ENCODE measurements around the gene SDR42E2. TPM values are rescaled to one million over a fixed set of nuclear protein-coding genes. Genes with fewer than 3 reads are reported as not detected.

The SDR42E2 gene
- total RNA-seq, 4 donors from 2014 or later: not detected

GRCh38 chr16:22219389-22220068 lies 57.2 kb downstream of the SDR42E2 start:
- Histone ChIP-seq H3K36me3 (no peaks in the 10 kb centered on the region), H3K9me3 (no peaks in the 10 kb centered on the region), H3K27ac (peak overlapping the region; percentile 90 to 95 (median 94)), H3K4me3 (peak overlapping the region in 3 of 4 donors; percentile 14 to 42 (median 27)), H3K4me1 (peaks cover 57 to 67% of the 10 kb centered on the region in 2 donors), H3K27me3 (no peaks in the 10 kb centered on the region)
- no peak for ATAC-seq
- DNase-seq: no peak
- intact Hi-C loops (cut with DNase I; ENCODE audit: low total_unique reads) (loop anchor here (1.0 to 10.0 kb wide), 4 partner anchors 13 to 705 kb away; partner anchors contain the start of genes EEF2K and POLR3E), in situ Hi-C loops (cut with MboI; ENCODE audit: low sequenced_read_pairs in 4 of 4) (no loop called here)
- TF ChIP-seq POLR2A (IDR thresholded peaks at IDR 0.05) (no peak), CTCF (IDR thresholded peaks at IDR 0.05 in 4 of 5, conservative IDR thresholded peaks at IDR 0.05 in 1 of 5) (no peak)

- DNase-seq (peak; percentile 64 to 85), ATAC-seq (peak; percentile 63 to 67)
- H3K4me3 ChIP-seq: peak overlapping the region in 3 of 4 donors; percentile 14 to 42 (median 27)
- TF ChIP-seq CTCF (IDR thresholded peaks at IDR 0.05 in 4 of 5, conservative IDR thresholded peaks at IDR 0.05 in 1 of 5) (no peak), POLR2A (IDR thresholded peaks at IDR 0.05) (no peak)
- no peaks in the 10 kb centered on the region for H3K27me3 ChIP-seq
- no peaks in the 10 kb centered on the region for H3K9me3 ChIP-seq
- in situ Hi-C loops (cut with MboI; ENCODE audit: low sequenced_read_pairs in 4 of 4): no loop called here
- intact Hi-C loops (cut with DNase I; ENCODE audit: low total_unique reads): loop anchor here (1.0 to 2.0 kb wide), 3 partner anchors 14 to 77 kb away; partner anchors contain the start of genes EEF2K and POLR3E
- H3K4me1 ChIP-seq: peaks cover 59 to 67% of the 10 kb centered on the region in 2 donors
- no peaks in the 10 kb centered on the region for H3K36me3 ChIP-seq
- H3K27ac ChIP-seq: peak overlapping the region; percentile 90 to 95 (median 94)
Observed at GRCh38 chr16:22220069-22220440, 57.7 kb downstream of the SDR42E2 start.

GRCh38 chr16:22220714-22221113 lies 58.4 kb downstream of the SDR42E2 start:
- Histone ChIP-seq H3K27me3 (no peaks in the 10 kb centered on the region), H3K36me3 (no peaks in the 10 kb centered on the region), H3K4me1 (peaks cover 62 to 67% of the 10 kb centered on the region in 2 donors), H3K9me3 (no peaks in the 10 kb centered on the region), H3K4me3 (peak overlapping the region in 3 of 4 donors; percentile 14 to 42 (median 27)), H3K27ac (peak overlapping the region; percentile 90 to 95 (median 94))
- peak; percentile 95 to 97 for DNase-seq
- intact Hi-C loops (cut with DNase I; ENCODE audit: low total_unique reads) (loop anchor here (1.0 to 2.0 kb wide), 3 partner anchors 14 to 77 kb away; partner anchors contain the start of genes EEF2K and POLR3E), in situ Hi-C loops (cut with MboI; ENCODE audit: low sequenced_read_pairs in 4 of 4) (no loop called here)
- peak; percentile 89 for ATAC-seq
- TF ChIP-seq CTCF (IDR thresholded peaks at IDR 0.05 in 4 of 5, conservative IDR thresholded peaks at IDR 0.05 in 1 of 5) (peak in 2 of 5 experiments; percentile 4 to 27), POLR2A (IDR thresholded peaks at IDR 0.05) (peak in 1 of 2 donors; percentile 11)

GRCh38 chr16:22222006-22222405 lies 59.7 kb downstream of the SDR42E2 start:
- H3K4me1 ChIP-seq: peaks cover 50 to 55% of the 10 kb centered on the region in 2 donors
- DNase-seq (no peak), ATAC-seq (no peak)
- TF ChIP-seq POLR2A (IDR thresholded peaks at IDR 0.05) (no peak), CTCF (IDR thresholded peaks at IDR 0.05 in 4 of 5, conservative IDR thresholded peaks at IDR 0.05 in 1 of 5) (no peak)
- in situ Hi-C loops (cut with MboI; ENCODE audit: low sequenced_read_pairs in 4 of 4) (no loop called here), intact Hi-C loops (cut with DNase I; ENCODE audit: low total_unique reads) (no loop called here)
- peaks cover 0 to 5% of the 10 kb centered on the region in 2 donors for H3K36me3 ChIP-seq
- no peaks in the 10 kb centered on the region for H3K9me3 ChIP-seq
- no peaks in the 10 kb centered on the region for H3K27me3 ChIP-seq
- no peak overlapping the region for H3K4me3 ChIP-seq
- H3K27ac ChIP-seq: peak overlapping the region; percentile 90 to 95 (median 94)
